Measurements from ENCODE around the gene CALB2.

DNA sequence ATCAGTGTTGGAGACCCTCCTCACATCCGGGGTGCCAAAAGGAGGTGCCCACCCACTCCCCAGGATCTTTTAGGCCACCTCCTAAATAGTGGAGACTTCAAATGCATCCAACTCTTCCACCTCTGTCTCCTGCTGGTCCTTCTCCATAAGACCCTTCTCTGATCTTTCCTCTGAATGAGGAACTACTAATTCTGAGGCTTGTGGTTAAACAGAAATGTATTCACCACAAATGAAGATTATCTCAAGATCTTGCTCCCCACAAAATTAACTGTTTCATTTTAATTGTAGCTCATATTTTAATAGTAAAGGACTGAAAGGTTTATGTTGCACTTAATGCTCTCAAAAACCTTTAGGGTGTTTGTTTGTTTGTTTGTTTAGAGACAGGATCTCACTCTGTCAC, 49.2 kb downstream of the CALB2 start:
- TF ChIP-seq, protein P1, sequence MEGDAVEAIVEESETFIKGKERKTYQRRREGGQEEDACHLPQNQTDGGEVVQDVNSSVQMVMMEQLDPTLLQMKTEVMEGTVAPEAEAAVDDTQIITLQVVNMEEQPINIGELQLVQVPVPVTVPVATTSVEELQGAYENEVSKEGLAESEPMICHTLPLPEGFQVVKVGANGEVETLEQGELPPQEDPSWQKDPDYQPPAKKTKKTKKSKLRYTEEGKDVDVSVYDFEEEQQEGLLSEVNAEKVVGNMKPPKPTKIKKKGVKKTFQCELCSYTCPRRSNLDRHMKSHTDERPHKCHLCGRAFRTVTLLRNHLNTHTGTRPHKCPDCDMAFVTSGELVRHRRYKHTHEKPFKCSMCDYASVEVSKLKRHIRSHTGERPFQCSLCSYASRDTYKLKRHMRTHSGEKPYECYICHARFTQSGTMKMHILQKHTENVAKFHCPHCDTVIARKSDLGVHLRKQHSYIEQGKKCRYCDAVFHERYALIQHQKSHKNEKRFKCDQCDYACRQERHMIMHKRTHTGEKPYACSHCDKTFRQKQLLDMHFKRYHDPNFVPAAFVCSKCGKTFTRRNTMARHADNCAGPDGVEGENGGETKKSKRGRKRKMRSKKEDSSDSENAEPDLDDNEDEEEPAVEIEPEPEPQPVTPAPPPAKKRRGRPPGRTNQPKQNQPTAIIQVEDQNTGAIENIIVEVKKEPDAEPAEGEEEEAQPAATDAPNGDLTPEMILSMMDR (conservative IDR thresholded peaks at IDR 0.05; ENCODE audit: low read length), result no peak
- no peak for TF ChIP-seq EZH2phosphoT487 (IDR thresholded peaks at IDR 0.05; ENCODE audit: borderline replicate concordance, low read depth, low read length)
